ENCODE results near the gene TMEM59L. TPM values are rescaled to one million over a fixed set of nuclear protein-coding genes. Genes with fewer than 3 reads are reported as not detected.

TMEM59L gene
- total and polyA plus RNA-seq, 2 donors from 2014 or later, result 1.5 to 5.9 TPM

- H3K36me3 ChIP-seq (ENCODE audit: control insufficient read depth in 2 of 3, insufficient read depth in 3 of 3, low read length in 3 of 3), result peaks cover 0 to 3% (median 2%) of the 10 kb centered on the region in 3 donors
- H3K9ac ChIP-seq (ENCODE audit: low read length in 3 of 3), result no peak overlapping the region
- no peak overlapping the region for H3K27ac ChIP-seq (ENCODE audit: low read depth in 2 of 2, low read length in 2 of 2)
- H3K4me1 ChIP-seq (ENCODE audit: control insufficient read depth in 2 of 3, insufficient read depth in 2 of 3, low read depth in 1 of 3, low read length in 3 of 3), result peaks cover 0 to 5% (median 0%) of the 10 kb centered on the region in 3 donors
- H3K9me3 ChIP-seq (ENCODE audit: control insufficient read depth in 2 of 3, insufficient read depth in 1 of 3, low read length in 3 of 3), result no peaks in the 10 kb centered on the region
- no peak for TF ChIP-seq CTCF (IDR thresholded peaks at IDR 0.05; ENCODE audit: borderline replicate concordance, extremely low read depth, insufficient read depth)
- peaks cover 2% of the 10 kb centered on the region for H3K27me3 ChIP-seq (ENCODE audit: control insufficient read depth, insufficient read depth, low read length)
- intact Hi-C loops (cut with DNase I), result loop anchor here (10.0 kb wide), 1 partner anchor 249 kb away; no protein-coding TSS in a partner anchor
- no peak overlapping the region for H3K4me3 ChIP-seq (ENCODE audit: low read length in 3 of 3)
- FAIRE-seq (no peak), DNase-seq (no peak)
Observed at GRCh38 chr19:18595475-18595874, 17.2 kb upstream of the TMEM59L start.

- Histone ChIP-seq H3K27me3 (ENCODE audit: control insufficient read depth, insufficient read depth, low read length) (peaks cover 2% of the 10 kb centered on the region), H3K9ac (ENCODE audit: low read length in 3 of 3) (no peak overlapping the region), H3K36me3 (ENCODE audit: control insufficient read depth in 2 of 3, insufficient read depth in 3 of 3, low read length in 3 of 3) (no peaks in the 10 kb centered on the region), H3K4me3 (ENCODE audit: low read length in 3 of 3) (no peak overlapping the region), H3K4me1 (ENCODE audit: control insufficient read depth in 2 of 3, insufficient read depth in 2 of 3, low read depth in 1 of 3, low read length in 3 of 3) (peaks cover 0 to 5% (median 0%) of the 10 kb centered on the region in 3 donors), H3K27ac (ENCODE audit: low read depth in 2 of 2, low read length in 2 of 2) (no peak overlapping the region), H3K9me3 (ENCODE audit: control insufficient read depth in 2 of 3, insufficient read depth in 1 of 3, low read length in 3 of 3) (no peaks in the 10 kb centered on the region)
- DNase-seq, result peak; percentile 54 to 90 (median 78)
- no peak for TF ChIP-seq CTCF (IDR thresholded peaks at IDR 0.05; ENCODE audit: borderline replicate concordance, extremely low read depth, insufficient read depth)
- intact Hi-C loops (cut with DNase I), result loop anchor here (10.0 kb wide), 1 partner anchor 248 kb away; no protein-coding TSS in a partner anchor
- no peak for FAIRE-seq
Observed at GRCh38 chr19:18596752-18597157, 15.9 kb upstream of the TMEM59L start.

- intact Hi-C loops (cut with DNase I), result loop anchor here (10.0 kb wide), 1 partner anchor 247 kb away; no protein-coding TSS in a partner anchor
- DNase-seq (peak in 1 of 5 donors; percentile 42), FAIRE-seq (no peak)
Observed at GRCh38 chr19:18597809-18598660, 14.6 kb upstream of the TMEM59L start.

More at GRCh38 chr19:18597809-18598660, 14.6 kb upstream of the TMEM59L start:
- Histone ChIP-seq H3K36me3 (ENCODE audit: control insufficient read depth in 2 of 3, insufficient read depth in 3 of 3, low read length in 3 of 3) (no peaks in the 10 kb centered on the region), H3K4me3 (ENCODE audit: low read length in 3 of 3) (no peak overlapping the region), H3K27me3 (ENCODE audit: control insufficient read depth, insufficient read depth, low read length) (peaks cover 3% of the 10 kb centered on the region), H3K9ac (ENCODE audit: low read length in 3 of 3) (no peak overlapping the region), H3K9me3 (ENCODE audit: control insufficient read depth in 2 of 3, insufficient read depth in 1 of 3, low read length in 3 of 3) (no peaks in the 10 kb centered on the region), H3K4me1 (ENCODE audit: control insufficient read depth in 2 of 3, insufficient read depth in 2 of 3, low read depth in 1 of 3, low read length in 3 of 3) (peaks cover 0 to 5% (median 0%) of the 10 kb centered on the region in 3 donors), H3K27ac (ENCODE audit: low read depth in 2 of 2, low read length in 2 of 2) (no peak overlapping the region)
- no peak for TF ChIP-seq CTCF (IDR thresholded peaks at IDR 0.05; ENCODE audit: borderline replicate concordance, extremely low read depth, insufficient read depth)

Measured in kidney (tissue), 14 donors.